GM12874 (cell line): ENCODE measurements around the gene PARD3B.
A peak's percentile ranks its signal among the peaks of the same experiment; 100 is the strongest.

Experiments used
- TF ChIP-seq, protein P1 (sequence below): IDR thresholded peaks from 2 replicates; pipeline ENCODE4 v1.5.1; 2011; ENCODE audit warnings: low read depth, mild to moderate bottlenecking, control low read depth, low read length, moderate library complexity; ENCODE audit not compliant: insufficient read depth

The PARD3B gene

GRCh38 chr2:205293559-205293958 lies 748.3 kb downstream of the PARD3B start:
- TF ChIP-seq, protein P1, sequence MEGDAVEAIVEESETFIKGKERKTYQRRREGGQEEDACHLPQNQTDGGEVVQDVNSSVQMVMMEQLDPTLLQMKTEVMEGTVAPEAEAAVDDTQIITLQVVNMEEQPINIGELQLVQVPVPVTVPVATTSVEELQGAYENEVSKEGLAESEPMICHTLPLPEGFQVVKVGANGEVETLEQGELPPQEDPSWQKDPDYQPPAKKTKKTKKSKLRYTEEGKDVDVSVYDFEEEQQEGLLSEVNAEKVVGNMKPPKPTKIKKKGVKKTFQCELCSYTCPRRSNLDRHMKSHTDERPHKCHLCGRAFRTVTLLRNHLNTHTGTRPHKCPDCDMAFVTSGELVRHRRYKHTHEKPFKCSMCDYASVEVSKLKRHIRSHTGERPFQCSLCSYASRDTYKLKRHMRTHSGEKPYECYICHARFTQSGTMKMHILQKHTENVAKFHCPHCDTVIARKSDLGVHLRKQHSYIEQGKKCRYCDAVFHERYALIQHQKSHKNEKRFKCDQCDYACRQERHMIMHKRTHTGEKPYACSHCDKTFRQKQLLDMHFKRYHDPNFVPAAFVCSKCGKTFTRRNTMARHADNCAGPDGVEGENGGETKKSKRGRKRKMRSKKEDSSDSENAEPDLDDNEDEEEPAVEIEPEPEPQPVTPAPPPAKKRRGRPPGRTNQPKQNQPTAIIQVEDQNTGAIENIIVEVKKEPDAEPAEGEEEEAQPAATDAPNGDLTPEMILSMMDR = no peak

DNA sequence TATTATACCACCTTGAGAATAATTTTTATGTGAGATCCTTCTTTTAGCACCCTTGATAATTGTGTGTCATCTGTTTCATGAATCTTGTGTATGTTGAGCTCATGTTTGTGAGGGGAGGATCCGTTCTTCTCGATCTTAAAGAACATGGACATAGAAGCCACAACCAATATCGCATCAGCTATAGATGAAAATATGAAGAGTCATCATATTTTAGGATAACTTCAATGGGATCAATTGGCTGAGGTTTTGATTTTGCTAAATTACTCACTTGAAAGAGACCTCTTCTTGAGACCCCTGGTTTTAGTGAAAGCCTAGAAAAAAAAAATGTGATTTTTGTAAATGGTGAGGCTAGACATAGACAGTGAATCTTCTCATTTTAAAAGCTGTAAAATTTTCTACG lies 751.7 kb downstream of the PARD3B start:
- TF ChIP-seq, protein P1 = no peak

DNA sequence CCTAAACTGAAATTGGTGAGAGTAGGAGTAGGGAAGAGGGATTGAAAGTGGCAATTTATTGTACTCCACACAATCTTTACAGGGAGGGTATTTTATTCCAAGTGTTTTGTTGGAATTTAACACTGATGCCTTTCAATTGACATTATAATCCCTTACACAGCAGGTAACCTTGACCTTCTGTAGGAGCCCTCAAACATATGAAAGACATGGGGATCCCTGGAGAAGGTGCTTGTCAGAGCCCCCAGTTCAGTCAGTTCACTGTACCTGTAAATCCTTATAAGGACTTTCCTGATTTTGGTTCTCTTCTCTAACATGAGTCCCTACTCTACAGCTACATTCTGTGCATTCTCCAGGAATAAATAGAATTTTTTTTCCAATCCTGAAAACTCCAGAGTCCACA lies 752.1 kb downstream of the PARD3B start:
- TF ChIP-seq, protein P1 = no peak

- TF ChIP-seq, protein P1 = no peak
Observed at GRCh38 chr2:205297846-205298245, 752.6 kb downstream of the PARD3B start.

DNA sequence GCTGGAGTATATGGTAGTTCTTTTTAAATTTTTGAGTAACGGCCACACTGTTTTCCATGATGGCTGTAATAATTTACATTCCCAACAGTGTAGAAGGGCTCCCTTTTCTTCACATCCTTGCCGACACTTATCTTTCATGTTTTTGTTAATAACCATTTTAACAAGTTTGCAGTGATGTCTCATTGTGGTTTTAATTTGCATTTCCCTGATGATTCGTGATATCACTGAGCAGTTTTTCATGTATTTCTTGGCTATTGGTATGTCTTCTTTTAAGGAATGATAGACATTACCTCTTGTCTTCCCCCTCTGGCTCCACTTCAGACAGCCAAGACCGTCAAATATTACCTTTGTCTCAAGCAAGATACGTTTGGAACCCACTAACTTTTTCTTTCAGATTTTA lies 765.9 kb downstream of the PARD3B start:
- TF ChIP-seq, protein P1 = no peak

DNA sequence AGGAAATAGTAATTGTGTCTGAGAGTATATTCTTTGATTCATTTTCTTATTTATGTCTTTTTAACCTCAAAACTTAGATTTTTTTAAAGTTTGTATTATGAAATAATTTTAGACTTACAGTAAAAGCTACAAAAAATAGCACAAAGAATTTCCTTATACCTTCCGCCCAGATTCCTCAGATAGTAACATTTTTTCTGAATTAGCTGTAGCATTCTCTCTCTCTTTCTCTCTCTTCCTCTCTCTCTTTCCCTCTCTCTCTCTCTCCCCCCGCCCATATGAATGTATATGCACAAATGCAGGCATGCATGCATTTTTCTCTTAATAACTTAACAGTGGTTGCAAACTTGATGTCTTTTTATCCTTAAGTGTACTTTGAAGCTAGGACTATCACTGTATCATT lies 776.0 kb downstream of the PARD3B start:
- TF ChIP-seq, protein P1 = no peak

DNA sequence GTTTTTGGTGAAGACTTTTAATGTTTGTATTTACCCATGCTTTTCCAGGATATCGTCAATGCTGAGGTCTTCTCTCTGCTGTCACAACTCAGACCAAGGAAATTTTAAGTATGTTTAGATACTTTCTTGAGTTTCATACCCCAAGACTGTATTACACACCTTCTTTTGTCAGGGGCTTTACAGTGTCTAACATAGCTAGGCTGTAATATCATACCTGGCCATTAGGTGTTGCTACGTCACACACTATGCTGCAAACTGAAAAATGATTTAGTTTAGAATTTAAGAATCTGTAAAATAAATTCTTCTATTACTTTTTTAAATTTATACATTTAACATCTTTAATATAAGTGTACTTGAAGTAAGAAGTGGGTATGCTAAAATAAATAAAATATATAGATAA lies 778.7 kb downstream of the PARD3B start:
- TF ChIP-seq, protein P1 = peak; percentile 34; the same call in 1 of the 2 replicates

GRCh38 chr2:205324355-205324754 lies 779.1 kb downstream of the PARD3B start:
- TF ChIP-seq, protein P1 = no peak
